ENCODE measurements around the gene SDK2. TPM values are rescaled to one million over a fixed set of nuclear protein-coding genes. Genes with fewer than 3 reads are reported as not detected.

SDK2 gene
- total RNA-seq, 1 donor from 2014 or later: 1.0 TPM

DNA sequence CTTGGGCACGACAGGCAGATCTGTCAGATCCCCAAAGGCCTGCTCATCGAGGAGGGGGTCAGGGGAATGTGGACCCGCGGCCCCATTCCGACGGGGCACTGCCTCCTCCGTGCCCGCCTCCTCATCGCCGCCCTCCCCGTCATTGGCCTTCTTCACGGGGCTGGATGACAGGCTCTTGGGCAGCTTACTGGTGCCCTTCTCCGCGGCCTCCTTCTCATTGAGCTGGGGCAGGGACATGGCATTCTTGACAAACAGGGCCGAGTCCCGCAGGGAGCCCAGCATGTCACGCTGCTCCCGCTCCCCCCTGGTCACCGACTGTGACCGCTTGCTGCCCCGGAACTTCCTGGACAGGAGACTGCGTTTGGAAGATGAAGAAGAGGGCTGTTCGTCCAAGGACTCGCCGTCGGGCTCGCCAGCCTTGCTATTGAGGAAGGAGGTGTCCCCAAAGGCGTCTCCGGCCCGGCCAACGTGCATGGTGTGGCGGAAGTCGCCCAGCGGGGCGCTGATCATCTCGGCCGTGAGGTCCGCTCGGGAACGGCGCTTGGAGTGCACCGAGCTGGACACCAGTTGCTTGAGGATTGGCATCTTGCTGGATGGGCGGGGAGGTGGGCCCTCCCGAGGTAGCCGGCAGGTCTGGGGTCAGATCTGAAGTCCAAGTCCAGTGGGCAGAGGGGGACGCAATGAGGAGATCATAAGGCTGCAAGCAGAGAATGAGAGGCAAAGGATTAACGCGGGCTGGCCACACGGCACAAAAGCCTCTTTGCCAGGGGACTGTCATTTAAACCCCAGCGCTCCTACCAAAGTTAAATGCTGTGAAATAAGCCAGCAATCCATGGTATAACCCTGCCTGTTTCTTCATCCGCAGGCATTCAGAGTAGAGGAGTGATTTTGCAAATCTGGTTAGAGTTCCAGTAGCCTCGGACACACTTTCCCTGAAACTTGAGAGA lies 358.1 kb downstream of the SDK2 start:
- intact Hi-C loops (cut with DNase I): no loop called here
- ATAC-seq (ENCODE audit: poor library complexity): no peak
- no peak for DNase-seq

- ATAC-seq (ENCODE audit: poor library complexity): no peak
- intact Hi-C loops (cut with DNase I): no loop called here
- DNase-seq: no peak
Observed at GRCh38 chr17:73285603-73285908, 358.7 kb downstream of the SDK2 start.

DNA sequence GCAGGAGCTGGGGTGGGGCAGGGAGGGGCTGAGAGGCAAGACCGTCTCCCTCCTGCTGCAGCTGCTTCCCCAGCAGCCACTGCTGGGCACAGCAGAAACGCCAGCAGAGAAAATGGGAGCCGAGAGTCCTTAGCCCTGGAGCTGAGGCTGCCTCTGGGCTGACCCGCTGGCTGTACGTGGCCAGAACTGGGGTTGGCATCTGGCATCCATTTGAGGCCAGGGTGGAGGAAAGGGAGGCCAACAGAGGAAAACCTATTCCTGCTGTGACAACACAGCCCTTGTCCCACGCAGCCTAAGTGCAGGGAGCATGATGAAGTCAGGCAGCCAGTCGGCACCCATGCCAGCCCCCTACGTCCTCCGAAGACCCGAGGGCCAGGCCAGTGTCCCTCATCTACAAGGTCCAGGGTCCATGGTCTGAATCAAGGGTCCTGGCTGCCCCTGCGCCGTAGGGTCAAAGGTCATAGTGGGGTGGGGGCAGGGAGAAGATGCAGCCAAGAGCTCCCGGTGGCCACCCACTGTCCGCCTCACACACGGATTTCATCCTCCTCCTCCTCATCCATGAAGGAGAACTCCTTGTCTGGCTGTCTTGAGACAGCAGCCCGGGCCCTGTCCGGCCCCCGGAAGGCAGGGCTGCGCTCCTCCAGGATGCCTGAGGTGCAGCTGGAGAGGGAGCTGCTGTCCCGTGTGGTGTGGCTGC lies 359.2 kb downstream of the SDK2 start:
- intact Hi-C loops (cut with DNase I): no loop called here
- DNase-seq: no peak
- ATAC-seq (ENCODE audit: poor library complexity): no peak
